GM12873 (cell line): ENCODE results near the gene STK17B.

Experiments used
- TF ChIP-seq, protein P1 (sequence below): IDR thresholded peaks from 2 replicates; pipeline ENCODE4 v1.5.1; 2012; ENCODE audit warnings: low read depth, mild to moderate bottlenecking, moderate library complexity, low read length, control low read depth; ENCODE audit not compliant: insufficient read depth; ENCODE audit errors: missing control alignments

The STK17B gene

GRCh38 chr2:196213252-196213980 lies 42.0 kb upstream of the STK17B start:
- TF ChIP-seq, protein P1, sequence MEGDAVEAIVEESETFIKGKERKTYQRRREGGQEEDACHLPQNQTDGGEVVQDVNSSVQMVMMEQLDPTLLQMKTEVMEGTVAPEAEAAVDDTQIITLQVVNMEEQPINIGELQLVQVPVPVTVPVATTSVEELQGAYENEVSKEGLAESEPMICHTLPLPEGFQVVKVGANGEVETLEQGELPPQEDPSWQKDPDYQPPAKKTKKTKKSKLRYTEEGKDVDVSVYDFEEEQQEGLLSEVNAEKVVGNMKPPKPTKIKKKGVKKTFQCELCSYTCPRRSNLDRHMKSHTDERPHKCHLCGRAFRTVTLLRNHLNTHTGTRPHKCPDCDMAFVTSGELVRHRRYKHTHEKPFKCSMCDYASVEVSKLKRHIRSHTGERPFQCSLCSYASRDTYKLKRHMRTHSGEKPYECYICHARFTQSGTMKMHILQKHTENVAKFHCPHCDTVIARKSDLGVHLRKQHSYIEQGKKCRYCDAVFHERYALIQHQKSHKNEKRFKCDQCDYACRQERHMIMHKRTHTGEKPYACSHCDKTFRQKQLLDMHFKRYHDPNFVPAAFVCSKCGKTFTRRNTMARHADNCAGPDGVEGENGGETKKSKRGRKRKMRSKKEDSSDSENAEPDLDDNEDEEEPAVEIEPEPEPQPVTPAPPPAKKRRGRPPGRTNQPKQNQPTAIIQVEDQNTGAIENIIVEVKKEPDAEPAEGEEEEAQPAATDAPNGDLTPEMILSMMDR = no peak

DNA sequence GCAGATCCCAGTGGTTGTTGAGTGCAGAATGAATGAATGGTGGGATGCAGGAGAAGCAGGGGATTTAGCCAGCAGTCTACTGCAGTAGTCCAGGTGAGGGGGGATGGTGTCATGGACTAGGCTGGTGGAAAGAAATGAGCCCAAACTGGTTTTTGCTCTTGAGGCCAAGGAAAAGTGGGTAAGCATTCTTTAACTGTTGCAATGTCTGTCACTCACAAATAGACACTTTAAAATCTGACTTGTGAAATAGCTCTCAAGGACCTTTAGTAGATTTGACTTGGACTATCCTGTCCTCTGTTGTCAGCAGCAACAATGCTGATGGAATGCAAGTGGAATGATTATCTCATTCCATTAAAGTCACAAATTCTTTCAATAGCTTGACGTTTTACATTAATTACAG lies 37.5 kb upstream of the STK17B start:
- TF ChIP-seq, protein P1 = no peak

DNA sequence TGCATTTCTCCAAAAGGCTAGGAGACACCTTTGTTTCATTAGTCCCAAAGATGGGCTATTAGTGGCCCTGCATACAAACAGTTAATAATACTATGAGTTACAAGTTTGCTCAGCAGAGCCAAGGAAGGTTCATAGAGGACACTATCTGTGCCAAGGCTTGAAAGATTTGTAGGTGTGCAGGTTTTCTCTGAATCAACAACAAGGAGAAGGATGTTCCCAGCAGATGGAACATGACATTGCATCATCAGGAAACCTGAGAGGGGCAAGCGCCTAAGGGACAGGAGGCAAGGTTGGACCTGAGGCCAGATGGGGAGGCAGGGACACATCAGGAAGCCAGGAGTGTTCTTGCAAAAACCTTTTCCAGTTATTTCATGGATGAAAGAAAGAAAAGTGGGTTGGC lies 35.4 kb upstream of the STK17B start:
- TF ChIP-seq, protein P1 = no peak

GRCh38 chr2:196205881-196206435 lies 34.6 kb upstream of the STK17B start:
- TF ChIP-seq, protein P1 = no peak

DNA sequence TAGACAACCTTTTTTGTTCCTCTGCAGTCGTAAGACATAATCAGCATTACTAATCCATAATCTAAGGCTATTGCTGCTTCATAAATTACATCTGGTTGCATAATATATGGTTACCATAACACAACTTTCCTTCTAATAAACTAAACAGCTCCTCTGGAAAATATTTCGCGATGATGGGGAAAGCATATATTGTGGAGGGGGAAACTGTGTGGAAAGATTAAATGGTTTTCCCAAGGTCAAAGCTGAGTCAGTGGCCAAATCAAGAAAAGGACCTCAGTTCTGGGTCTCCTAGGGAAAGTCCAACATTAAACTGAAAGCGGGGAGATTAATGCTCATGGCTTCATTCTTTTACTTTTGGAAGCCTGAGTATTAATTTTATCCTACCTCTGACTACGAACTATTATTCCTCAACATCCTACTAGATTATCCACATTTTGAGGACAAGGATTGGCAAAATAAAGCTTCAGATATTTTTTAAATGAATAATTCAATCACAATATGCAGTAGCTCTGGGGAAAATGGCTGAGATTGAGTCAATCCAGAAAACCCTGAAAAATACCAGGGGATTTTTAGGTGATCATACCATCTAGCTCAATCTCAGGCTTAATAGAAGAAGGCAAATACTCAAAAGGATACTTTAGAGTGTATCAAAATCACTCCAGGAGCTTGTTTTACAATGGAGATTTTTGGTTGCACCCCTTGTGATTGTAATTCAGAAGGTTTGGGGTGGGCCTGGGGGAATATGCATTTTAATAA lies 33.8 kb upstream of the STK17B start:
- TF ChIP-seq, protein P1 = no peak

GRCh38 chr2:196201229-196202009 lies 30.0 kb upstream of the STK17B start:
- TF ChIP-seq, protein P1 = no peak
